IMR-90 (cell line): ENCODE results near the gene FOXC1. TPM values are rescaled to one million over a fixed set of nuclear protein-coding genes. Genes with fewer than 3 reads are reported as not detected.

Source experiments
- ATAC-seq: fragments of 200-7000 bp; cut with Tn5 transposase; 2 replicates; pipeline ENCODE4 v1.9.1; 2020; ENCODE audit warnings: low read depth, mild to moderate bottlenecking, moderate library complexity
- BruUV-seq: library from RNA; stranded (reverse); fragments of 400-500 nt; replicated peaks from 2 replicates; lab custom pipeline; 2021; lab: Mats Ljungman, UMichigan
- CTCF ChIA-PET: fragments of 300-600 bp; formaldehyde crosslinking; extraction: SDS; loops from one replicate; lab custom pipeline; 2021; ENCODE audit warnings: antibody characterized with exemption; lab: Yijun Ruan, JAX
- POLR2A ChIA-PET: fragments of 300-600 bp; sonication (Branson Sonifier 250); formaldehyde crosslinking; loops from one replicate; lab custom pipeline; 2022; ENCODE audit warnings: antibody characterized with exemption; ENCODE audit not compliant: unreplicated experiment; lab: Charles Lee
- DNase-seq: peaks from one replicate; pipeline ENCODE4 v3.0.0; 2013
- H2AFZ ChIP-seq: replicated peaks from 2 replicates; pipeline ENCODE3; 2013; ENCODE audit warnings: low read length, mild to moderate bottlenecking; ENCODE audit not compliant: poor library complexity
- H2AK5ac ChIP-seq: 2 replicates; pipeline ENCODE4 v1.6.1; 2013; ENCODE audit warnings: low read depth, low read length, inconsistent platforms
- H2AK9ac ChIP-seq: replicated peaks from 2 replicates; pipeline ENCODE3; 2013; ENCODE audit warnings: mild to moderate bottlenecking, low read depth, low read length, moderate library complexity; ENCODE audit not compliant: poor library complexity
- H2BK120ac ChIP-seq: 2 replicates; pipeline ENCODE4 v1.6.1; 2013; ENCODE audit warnings: low read depth, low read length, inconsistent platforms
- H2BK15ac ChIP-seq: 3 replicates; pipeline ENCODE4 v1.6.1; 2013; ENCODE audit warnings: low read depth, low read length, inconsistent platforms
- H2BK20ac ChIP-seq: 2 replicates; pipeline ENCODE4 v1.6.1; 2013; ENCODE audit warnings: low read depth, mild to moderate bottlenecking, inconsistent platforms, low read length, moderate library complexity
- H2BK5ac ChIP-seq: 2 replicates; pipeline ENCODE4 v1.6.1; 2013; ENCODE audit warnings: mild to moderate bottlenecking, low read depth, low read length, inconsistent platforms; ENCODE audit not compliant: poor library complexity, severe bottlenecking
- H3K14ac ChIP-seq: replicated peaks from 2 replicates; pipeline ENCODE4 v1.6.1; 2013; ENCODE audit warnings: low read depth, low read length, inconsistent platforms
- H3K18ac ChIP-seq: 2 replicates; pipeline ENCODE4 v1.6.1; 2013; ENCODE audit warnings: low read depth, low read length, control low read depth
- H3K23ac ChIP-seq: 2 replicates; pipeline ENCODE4 v1.6.1; 2013; ENCODE audit warnings: low read depth, low read length, inconsistent platforms
- H3K27ac ChIP-seq: 2 replicates; pipeline ENCODE4 v1.5.1; 2013; ENCODE audit warnings: mild to moderate bottlenecking, control low read depth, low read length; ENCODE audit not compliant: insufficient read depth
- H3K27me3 ChIP-seq: 2 replicates; pipeline ENCODE4 v1.6.1; 2013; ENCODE audit warnings: low read length; ENCODE audit not compliant: control insufficient read depth, insufficient read depth
- H3K36me3 ChIP-seq: 2 replicates; pipeline ENCODE4 v1.6.1; 2013; ENCODE audit warnings: low read length, mixed read lengths; ENCODE audit not compliant: control insufficient read depth, insufficient read depth
- H3K4ac ChIP-seq: 2 replicates; pipeline ENCODE4 v1.6.1; 2013; ENCODE audit warnings: low read depth, low read length, inconsistent platforms
- H3K4me1 ChIP-seq: 2 replicates; pipeline ENCODE4 v1.6.1; 2013; ENCODE audit warnings: low read length, mixed read lengths; ENCODE audit not compliant: control insufficient read depth, insufficient read depth
- H3K4me2 ChIP-seq: 2 replicates; pipeline ENCODE4 v1.6.1; 2013; ENCODE audit warnings: low read depth, mild to moderate bottlenecking, control low read depth, low read length, moderate library complexity
- H3K4me3 ChIP-seq: 2 replicates; pipeline ENCODE4 v1.5.1; 2013; ENCODE audit warnings: low read depth, mild to moderate bottlenecking, control low read depth, low read length, moderate library complexity; ENCODE audit not compliant: insufficient read depth
- H3K56ac ChIP-seq: 2 replicates; pipeline ENCODE4 v1.6.1; 2013; ENCODE audit warnings: low read length, inconsistent platforms; ENCODE audit not compliant: insufficient read depth; ENCODE audit errors: extremely low read depth
- H3K79me1 ChIP-seq, 2 experiments: 2 replicates each; pipeline ENCODE4 v1.6.1; 2013; ENCODE audit warnings: low read length in 2 of 2, inconsistent platforms in 1 of 2, low read depth in 1 of 2
- H3K9ac ChIP-seq: 2 replicates; pipeline ENCODE4 v1.6.1; 2013; ENCODE audit warnings: low read depth, low read length, control low read depth
- H3K9me1 ChIP-seq: 2 replicates; pipeline ENCODE4 v1.6.1; 2013; ENCODE audit warnings: low read length, inconsistent platforms; ENCODE audit not compliant: insufficient read depth
- H3K9me3 ChIP-seq: 2 replicates; pipeline ENCODE4 v1.6.1; 2013; ENCODE audit warnings: low read length; ENCODE audit not compliant: control insufficient read depth, insufficient read depth
- H4K20me1 ChIP-seq: 2 replicates; pipeline ENCODE4 v1.6.1; 2013; ENCODE audit warnings: low read length, inconsistent platforms; ENCODE audit not compliant: insufficient read depth
- H4K5ac ChIP-seq: 2 replicates; pipeline ENCODE4 v1.6.1; 2013; ENCODE audit warnings: mild to moderate bottlenecking, low read depth, low read length, control low read depth
- H4K8ac ChIP-seq, 2 experiments: 2 replicates each; pipeline ENCODE4 v1.6.1; 2013; ENCODE audit warnings: low read depth in 2 of 2, low read length in 2 of 2, control low read depth in 1 of 2, inconsistent platforms in 1 of 2
- H4K91ac ChIP-seq: 2 replicates; pipeline ENCODE4 v1.6.1; 2013; ENCODE audit warnings: low read depth, low read length, inconsistent platforms; ENCODE audit not compliant: insufficient read depth
- BHLHE40 ChIP-seq: fragments of 150-350 bp; IDR thresholded peaks from 2 replicates; pipeline ENCODE4 v1.6.1; 2016; ENCODE audit warnings: mild to moderate bottlenecking, low read depth, low read length
- CEBPB ChIP-seq: IDR thresholded peaks from 2 replicates; pipeline ENCODE4 v1.6.1; 2012; ENCODE audit warnings: low read depth, low read length, improper control_type of control experiment
- CHD1 ChIP-seq: IDR thresholded peaks from 2 replicates; pipeline ENCODE4 v1.6.1; 2012; ENCODE audit warnings: low read depth, low read length, improper control_type of control experiment
- FOS ChIP-seq: fragments of 150-350 bp; IDR thresholded peaks from 2 replicates; pipeline ENCODE4 v1.6.1; 2016; ENCODE audit warnings: low read depth, low read length
- MAFK ChIP-seq: IDR thresholded peaks from 2 replicates; pipeline ENCODE4 v1.6.1; 2012; ENCODE audit warnings: low read depth, low read length, improper control_type of control experiment
- MAZ ChIP-seq: IDR thresholded peaks from 2 replicates; pipeline ENCODE4 v1.6.1; 2012; ENCODE audit warnings: low read depth, mild to moderate bottlenecking, low read length, improper control_type of control experiment, moderate library complexity, borderline replicate concordance
- MXI1 ChIP-seq: IDR thresholded peaks from 2 replicates; pipeline ENCODE4 v1.6.1; 2012; ENCODE audit warnings: low read depth, mild to moderate bottlenecking, low read length, moderate library complexity, borderline replicate concordance
- NFE2L2 ChIP-seq: fragments of 150-350 bp; IDR thresholded peaks from 2 replicates; pipeline ENCODE4 v1.6.1; 2016; ENCODE audit warnings: low read depth, mild to moderate bottlenecking, low read length
- POLR2A ChIP-seq: IDR thresholded peaks from 2 replicates; pipeline ENCODE4 v1.6.1; 2012; ENCODE audit warnings: mild to moderate bottlenecking, low read depth, low read length
- RAD21 ChIP-seq: IDR thresholded peaks from 2 replicates; pipeline ENCODE4 v1.6.1; 2012; ENCODE audit warnings: low read length, improper control_type of control experiment
- RCOR1 ChIP-seq: IDR thresholded peaks from 2 replicates; pipeline ENCODE4 v1.6.1; 2012; ENCODE audit warnings: mild to moderate bottlenecking, low read length, improper control_type of control experiment; ENCODE audit not compliant: insufficient replicate concordance
- RFX5 ChIP-seq: IDR thresholded peaks from 2 replicates; pipeline ENCODE4 v1.8.0; 2012; ENCODE audit warnings: low read depth, mild to moderate bottlenecking, low read length, moderate library complexity
- SMC3 ChIP-seq: fragments of 150-350 bp; IDR thresholded peaks from 2 replicates; pipeline ENCODE4 v1.6.1; 2016; ENCODE audit warnings: low read depth, mild to moderate bottlenecking, antibody characterized with exemption, low read length, moderate library complexity
- USF2 ChIP-seq: fragments of 150-350 bp; IDR thresholded peaks from 2 replicates; pipeline ENCODE4 v1.6.1; 2017; ENCODE audit warnings: mild to moderate bottlenecking, antibody characterized with exemption, low read length, low read depth
- WGBS, 2 experiments: methylation state at CpG; one replicate each; pipeline versions ENCODE4 v1.1.5 to v1.1.7; 2013; ENCODE audit warnings: missing lambda C conversion rate in 2 of 2; ENCODE audit not compliant: insufficient read length in 1 of 2; ENCODE audit errors: extremely low coverage in 2 of 2; 5-methylcytosine and 5-hydroxymethylcytosine counted together
- dilution Hi-C: fragments of 300-500 bp; cut with HindIII; formaldehyde crosslinking; loops from one replicate; pipeline ENCODE4 v1.14.3; 2018; ENCODE audit warnings: low sequenced_read_pairs; ENCODE audit not compliant: unreplicated experiment
- in situ Hi-C: fragments of 300-500 bp; cut with MboI; formaldehyde crosslinking; loops from 3 replicates; pipeline ENCODE4 v1.14.3; 2019; ENCODE audit warnings: low sequenced_read_pairs, inconsistent platforms, mixed read lengths
- intact Hi-C: fragments of 100-400 bp; cut with micrococcal nuclease; formaldehyde crosslinking; loops from 2 replicates; pipeline ENCODE4 v1.10.0; 2022
- polyA plus RNA-seq, 3 experiments: library from polyadenylated mRNA; depleted of rRNA; stranded (reverse); fragments of >200 nt; gene quantifications; 2 replicates each; pipeline ENCODE4 v1.2.3, GENCODE V29; 2012; ENCODE audit warnings: low replicate concordance in 1 of 3
- total RNA-seq: library from RNA; depleted of rRNA; stranded (reverse); fragments of >200 nt; gene quantifications from 2 replicates; pipeline ENCODE4 v1.2.3, GENCODE V29; 2012
- TF ChIP-seq, protein P1 (sequence below): conservative IDR thresholded peaks from 2 replicates; pipeline ENCODE4 v1.5.1; 2012; ENCODE audit warnings: mild to moderate bottlenecking, low read depth, low read length, improper control_type of control experiment
- TF ChIP-seq, protein P2 (sequence below): fragments of 150-350 bp; IDR thresholded peaks from 2 replicates; pipeline ENCODE4 v1.6.1; 2016; ENCODE audit warnings: low read depth, mild to moderate bottlenecking, low read length, moderate library complexity, borderline replicate concordance

The FOXC1 gene
- total and polyA plus RNA-seq, 2 of the 4 experiments (the other 2 are of a cell fraction): 1.3 to 4.0 TPM

- no peak overlapping the region for H3K56ac ChIP-seq
- H3K4me3 ChIP-seq: no peak overlapping the region
- no peak overlapping the region for H3K18ac ChIP-seq
- H3K23ac ChIP-seq: no peak overlapping the region
- no peak overlapping the region for H3K4ac ChIP-seq
- no peak overlapping the region for H3K14ac ChIP-seq
- no peak overlapping the region for H2BK15ac ChIP-seq
- no peak overlapping the region for H2BK120ac ChIP-seq
- H2AK5ac ChIP-seq: no peak overlapping the region
- intact Hi-C loops: no loop called here
- H3K36me3 ChIP-seq: no peaks in the 10 kb centered on the region
- CTCF ChIA-PET: no interaction called here
- ATAC-seq: no peak
- 81% methylated on average over 5 of the region's 18 CpGs; no CpG with 5 or more reads in 1 of the 2 experiments for WGBS, 2 experiments
- POLR2A ChIA-PET: no interaction called here
- TF ChIP-seq MAFK (no peak), RFX5 (no peak), CHD1 (no peak), FOS (no peak), RCOR1 (no peak), SMC3 (no peak), USF2 (no peak), MAZ (no peak), POLR2A (no peak), RAD21 (no peak), BHLHE40 (no peak), CEBPB (no peak), MXI1 (no peak), NFE2L2 (no peak)
- TF ChIP-seq, protein P1, sequence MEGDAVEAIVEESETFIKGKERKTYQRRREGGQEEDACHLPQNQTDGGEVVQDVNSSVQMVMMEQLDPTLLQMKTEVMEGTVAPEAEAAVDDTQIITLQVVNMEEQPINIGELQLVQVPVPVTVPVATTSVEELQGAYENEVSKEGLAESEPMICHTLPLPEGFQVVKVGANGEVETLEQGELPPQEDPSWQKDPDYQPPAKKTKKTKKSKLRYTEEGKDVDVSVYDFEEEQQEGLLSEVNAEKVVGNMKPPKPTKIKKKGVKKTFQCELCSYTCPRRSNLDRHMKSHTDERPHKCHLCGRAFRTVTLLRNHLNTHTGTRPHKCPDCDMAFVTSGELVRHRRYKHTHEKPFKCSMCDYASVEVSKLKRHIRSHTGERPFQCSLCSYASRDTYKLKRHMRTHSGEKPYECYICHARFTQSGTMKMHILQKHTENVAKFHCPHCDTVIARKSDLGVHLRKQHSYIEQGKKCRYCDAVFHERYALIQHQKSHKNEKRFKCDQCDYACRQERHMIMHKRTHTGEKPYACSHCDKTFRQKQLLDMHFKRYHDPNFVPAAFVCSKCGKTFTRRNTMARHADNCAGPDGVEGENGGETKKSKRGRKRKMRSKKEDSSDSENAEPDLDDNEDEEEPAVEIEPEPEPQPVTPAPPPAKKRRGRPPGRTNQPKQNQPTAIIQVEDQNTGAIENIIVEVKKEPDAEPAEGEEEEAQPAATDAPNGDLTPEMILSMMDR: no peak
- TF ChIP-seq, protein P2, sequence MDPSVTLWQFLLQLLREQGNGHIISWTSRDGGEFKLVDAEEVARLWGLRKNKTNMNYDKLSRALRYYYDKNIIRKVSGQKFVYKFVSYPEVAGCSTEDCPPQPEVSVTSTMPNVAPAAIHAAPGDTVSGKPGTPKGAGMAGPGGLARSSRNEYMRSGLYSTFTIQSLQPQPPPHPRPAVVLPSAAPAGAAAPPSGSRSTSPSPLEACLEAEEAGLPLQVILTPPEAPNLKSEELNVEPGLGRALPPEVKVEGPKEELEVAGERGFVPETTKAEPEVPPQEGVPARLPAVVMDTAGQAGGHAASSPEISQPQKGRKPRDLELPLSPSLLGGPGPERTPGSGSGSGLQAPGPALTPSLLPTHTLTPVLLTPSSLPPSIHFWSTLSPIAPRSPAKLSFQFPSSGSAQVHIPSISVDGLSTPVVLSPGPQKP: no peak
- H3K9ac ChIP-seq: no peak overlapping the region
- no peak overlapping the region for H4K91ac ChIP-seq
- no peak overlapping the region for H2BK20ac ChIP-seq
- no peaks in the 10 kb centered on the region for H3K79me1 ChIP-seq
- H3K27ac ChIP-seq: no peak overlapping the region
- no peaks in the 10 kb centered on the region; the same call in 1 of the 2 replicates for H3K9me3 ChIP-seq
- in situ Hi-C loops: no loop called here
- BruUV-seq: no TSS peak
- H3K4me2 ChIP-seq: no peak overlapping the region
- dilution Hi-C loops: no loop called here
- no peak overlapping the region for H2AK9ac ChIP-seq
- H2BK5ac ChIP-seq: no peak overlapping the region
- H4K8ac ChIP-seq: no peak overlapping the region
- peaks cover 7% of the 10 kb centered on the region for H3K9me1 ChIP-seq
- no peak for DNase-seq
- no peaks in the 10 kb centered on the region for H3K27me3 ChIP-seq
- no peaks in the 10 kb centered on the region for H4K20me1 ChIP-seq
- H4K5ac ChIP-seq: no peak overlapping the region
- no peak overlapping the region for H2AFZ ChIP-seq
- no peaks in the 10 kb centered on the region for H3K4me1 ChIP-seq
Observed at GRCh38 chr6:1643830-1644445, 34.2 kb downstream of the FOXC1 start.
